ENCODE data around the gene BCR.

Gene BCR

GRCh38 chr22:23245799-23246136, 65.5 kb downstream of the BCR start:
- DNase-seq (ENCODE audit: low spot score) = no peak

- DNase-seq (ENCODE audit: low spot score) = no peak
These were observed 66.9 kb downstream of the BCR start for GRCh38 chr22:23246982-23247766.

GRCh38 chr22:23248583-23248982, 68.3 kb downstream of the BCR start:
- DNase-seq (ENCODE audit: low spot score) = no peak

- DNase-seq (ENCODE audit: low spot score) = no peak
These were observed 69.9 kb downstream of the BCR start for GRCh38 chr22:23250056-23250784.

DNA sequence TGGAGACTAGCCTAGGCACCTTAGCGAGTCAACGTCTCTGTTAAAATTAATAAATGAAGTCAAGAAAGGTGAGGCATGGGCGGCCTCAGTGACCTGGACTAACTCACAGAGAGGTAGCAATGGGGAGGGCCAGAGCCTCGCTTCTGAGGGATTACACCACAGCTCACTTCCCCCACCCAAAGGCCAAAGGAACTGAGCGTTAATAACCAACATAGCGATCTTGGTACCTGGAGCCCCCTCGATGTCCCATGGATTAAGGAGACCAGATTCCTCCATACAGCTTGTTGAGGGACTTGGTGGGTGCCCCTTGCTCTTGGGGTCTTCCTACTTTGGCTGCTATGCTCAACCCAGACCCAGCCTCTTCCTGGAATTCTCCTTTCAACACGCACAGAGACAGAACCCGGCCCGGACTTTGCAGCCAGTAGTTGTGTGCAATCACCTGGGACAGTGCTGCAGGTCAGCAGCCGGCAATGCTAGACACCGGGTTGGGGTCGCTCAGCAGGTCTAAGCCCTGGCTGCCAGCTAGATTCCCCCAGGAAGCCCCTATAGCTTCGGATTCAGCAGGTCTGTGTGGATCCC, 70.6 kb downstream of the BCR start:
- no peak for DNase-seq (ENCODE audit: low spot score)

- DNase-seq (ENCODE audit: low spot score) = no peak
These were observed 71.3 kb downstream of the BCR start for GRCh38 chr22:23251445-23252093.

DNA sequence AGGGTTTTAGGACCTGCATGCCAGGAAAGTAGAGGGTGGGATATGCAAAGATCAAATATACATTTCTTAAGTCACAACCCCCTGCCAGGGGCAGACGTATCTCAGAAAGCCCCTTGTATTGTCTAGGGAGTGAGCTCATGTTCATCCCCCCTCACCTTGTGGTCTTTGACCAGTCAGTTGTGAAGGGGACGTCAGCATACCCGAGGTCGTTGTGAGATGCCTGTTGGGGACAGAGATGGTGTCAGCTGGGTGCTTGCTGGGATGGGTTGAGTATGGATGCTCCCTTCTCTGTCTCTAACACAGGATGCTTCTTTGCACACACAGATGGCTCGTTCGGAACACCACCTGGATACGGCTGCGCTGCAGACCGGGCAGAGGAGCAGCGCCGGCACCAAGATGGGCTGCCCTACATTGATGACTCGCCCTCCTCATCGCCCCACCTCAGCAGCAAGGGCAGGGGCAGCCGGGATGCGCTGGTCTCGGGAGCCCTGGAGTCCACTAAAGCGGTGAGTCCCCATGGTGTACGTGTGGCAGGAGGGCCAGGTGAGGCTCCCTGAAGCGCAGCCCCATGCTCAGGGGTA, 73.3 kb downstream of the BCR start:
- DNase-seq (ENCODE audit: low spot score) = no peak

DNA sequence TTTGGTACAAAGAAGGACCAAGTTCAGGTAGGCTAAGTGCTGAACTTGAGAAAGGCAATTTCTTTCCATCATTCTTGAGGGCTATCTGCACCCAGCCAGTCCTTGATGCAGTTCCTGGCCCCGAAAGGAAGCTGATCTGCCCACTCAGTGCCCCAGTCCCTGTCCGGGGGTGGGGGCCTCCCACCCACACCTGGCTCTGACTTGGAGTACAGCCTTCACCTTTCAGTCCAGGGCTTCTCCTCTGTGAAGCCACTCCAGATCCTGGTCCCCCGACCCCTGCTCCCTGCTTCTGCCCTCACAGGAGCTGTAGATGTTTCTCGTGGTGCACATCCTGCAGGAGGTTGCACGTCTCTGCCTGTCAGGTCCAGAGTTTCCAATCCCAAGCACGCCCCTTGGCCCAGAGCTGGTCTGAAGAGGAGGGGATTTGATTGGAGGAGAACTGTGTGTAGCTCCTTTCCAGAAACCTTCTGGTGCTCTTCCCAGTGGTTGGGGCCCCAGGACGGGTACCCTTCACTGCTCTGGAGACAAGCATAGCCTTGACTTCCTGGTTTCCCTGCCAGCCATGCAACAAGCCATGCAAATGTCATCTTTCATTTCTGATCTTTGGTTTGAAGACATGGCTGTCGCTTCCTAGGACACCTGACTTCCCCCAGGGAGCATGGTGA, 75.3 kb downstream of the BCR start:
- DNase-seq (ENCODE audit: low spot score) = no peak

DNA sequence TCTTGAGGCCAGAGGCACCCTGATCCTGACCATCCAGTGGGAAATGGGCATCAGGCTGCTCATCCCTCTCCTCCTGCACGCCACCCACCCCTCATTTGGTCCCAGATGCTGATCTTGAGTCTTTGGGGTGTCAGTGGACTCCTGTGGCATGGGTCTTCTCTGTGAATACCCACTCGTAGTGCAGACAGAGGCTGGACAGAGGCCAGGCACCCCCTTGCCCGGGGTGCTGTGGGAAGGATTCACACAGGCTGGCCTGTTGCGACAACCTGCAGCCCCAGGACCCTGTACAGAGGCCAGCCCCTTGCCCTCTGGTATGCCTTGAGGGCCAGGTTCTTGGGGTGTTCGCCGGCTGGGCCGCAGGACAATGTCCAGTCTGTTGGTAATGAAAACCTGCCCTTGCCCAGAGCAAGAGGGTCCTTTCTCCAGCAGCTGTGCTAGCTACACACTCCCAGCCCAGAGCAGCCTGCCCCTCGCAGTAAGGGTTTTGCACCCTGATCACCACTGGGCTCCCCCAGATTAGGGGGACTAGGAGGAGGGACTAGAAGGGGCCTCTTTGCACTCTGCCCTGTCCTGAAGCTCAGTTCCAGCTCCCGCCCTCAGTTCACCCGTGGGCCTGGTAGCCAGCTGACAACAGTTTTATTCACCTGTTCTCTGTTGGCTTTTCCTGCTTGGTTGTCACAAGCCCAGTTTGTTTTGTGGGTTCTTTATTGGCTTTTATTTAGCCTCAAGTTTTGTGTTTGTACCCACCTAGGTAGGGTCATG, 76.0 kb downstream of the BCR start:
- no peak for DNase-seq (ENCODE audit: low spot score)

DNA sequence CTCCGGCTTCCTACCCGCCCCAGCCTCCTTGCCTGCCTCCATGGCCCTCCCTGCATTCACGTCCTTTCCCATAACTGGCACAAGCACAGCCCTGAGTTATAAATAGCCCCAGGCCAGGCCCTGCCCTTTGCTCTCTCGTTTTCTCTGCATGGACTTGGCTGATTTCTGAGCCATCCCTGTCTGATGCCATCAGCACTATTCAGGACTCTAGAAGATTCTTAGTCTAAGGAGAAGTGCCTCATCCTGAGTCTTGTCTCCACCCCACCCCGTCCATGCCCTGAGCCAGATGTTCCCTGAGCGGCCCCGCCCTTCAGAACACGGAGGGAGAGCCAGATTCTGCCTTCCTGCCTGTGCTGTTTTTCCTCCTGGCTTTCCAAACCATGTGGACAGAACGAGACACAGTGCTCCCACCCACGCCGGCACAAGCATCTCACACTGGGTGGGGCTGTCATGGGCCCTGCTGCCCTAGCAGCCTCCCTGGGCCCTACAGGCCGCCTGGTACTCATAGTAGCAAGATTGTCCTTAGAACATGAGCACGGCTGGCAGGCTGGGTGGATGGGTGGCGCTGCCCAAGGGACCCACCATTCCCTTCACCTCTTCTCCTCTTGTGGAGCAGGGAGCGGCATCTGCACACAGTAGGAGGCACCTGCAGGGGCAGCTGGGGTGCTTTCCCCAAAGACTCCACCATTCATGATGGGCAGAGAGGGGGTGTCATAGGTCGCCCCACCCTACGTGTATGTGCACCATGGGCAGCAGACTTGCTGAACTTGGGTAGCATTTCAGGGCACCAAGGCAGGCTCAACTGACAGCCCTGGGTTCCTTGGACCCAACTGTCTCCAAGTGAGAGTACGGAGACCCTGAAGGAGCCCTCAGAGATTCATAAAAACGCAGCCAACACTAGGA, 76.9 kb downstream of the BCR start:
- no peak for DNase-seq (ENCODE audit: low spot score)

DNA sequence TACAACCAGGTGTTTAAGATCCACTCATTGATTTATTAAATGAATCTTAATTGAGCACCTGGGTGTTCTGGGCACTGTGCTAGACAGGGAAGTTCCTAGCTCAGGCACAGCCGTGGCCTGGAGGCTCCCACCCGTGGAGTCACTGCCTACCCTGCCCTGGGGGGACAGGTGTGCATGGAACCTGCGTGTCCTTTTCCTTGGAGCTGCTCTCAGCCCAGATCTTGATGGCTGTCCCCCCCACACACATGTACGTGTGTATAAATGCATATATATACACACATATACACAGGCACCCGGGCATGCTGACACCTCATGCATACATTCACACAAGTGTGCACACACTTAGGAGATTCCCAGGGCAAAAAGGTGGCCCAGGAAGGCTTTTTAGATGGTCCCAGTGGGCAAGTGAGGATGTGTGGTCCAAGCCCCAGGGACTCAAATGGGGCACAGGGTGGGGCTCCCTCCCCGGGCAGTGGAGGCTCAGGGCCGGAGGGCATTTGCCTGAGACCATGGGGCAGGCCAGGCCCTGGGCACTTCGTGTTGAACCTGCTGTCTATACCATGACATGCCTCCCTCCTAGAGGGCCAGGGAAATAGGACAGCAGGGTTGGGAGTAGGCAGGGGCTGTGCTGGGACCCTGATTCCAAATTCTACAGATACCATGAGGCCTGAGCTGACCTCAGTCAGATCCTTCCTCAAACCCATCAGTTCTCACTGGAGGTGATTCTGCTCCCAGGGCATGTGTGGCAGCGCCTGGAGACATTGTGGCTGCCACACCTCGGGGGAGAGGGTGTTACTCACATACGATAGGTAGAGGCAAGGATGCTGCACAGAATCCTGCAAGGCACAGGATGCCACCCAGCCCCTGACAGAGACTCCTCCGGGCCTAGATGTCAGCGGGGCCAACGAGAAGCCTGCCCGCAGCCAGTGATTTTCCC, 77.8 kb downstream of the BCR start:
- DNase-seq (ENCODE audit: low spot score) = no peak

DNA sequence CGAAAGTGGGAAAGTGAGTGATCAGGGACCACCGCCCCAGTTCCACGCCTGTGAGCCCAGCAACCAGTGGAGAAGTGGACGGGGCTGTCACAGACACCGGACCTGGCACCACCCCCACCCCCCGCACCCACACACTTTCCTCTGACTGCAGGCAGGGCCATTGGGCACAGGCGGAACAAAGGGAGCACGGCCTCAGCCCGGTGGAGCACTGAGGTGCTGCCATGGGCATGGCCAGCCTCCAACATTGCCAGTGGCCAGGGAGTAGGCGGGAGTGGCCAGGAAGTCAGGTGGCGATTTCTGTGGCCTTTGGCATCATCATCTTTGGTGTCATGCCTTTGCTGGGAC, 78.5 kb downstream of the BCR start:
- no peak for DNase-seq (ENCODE audit: low spot score)

DNA sequence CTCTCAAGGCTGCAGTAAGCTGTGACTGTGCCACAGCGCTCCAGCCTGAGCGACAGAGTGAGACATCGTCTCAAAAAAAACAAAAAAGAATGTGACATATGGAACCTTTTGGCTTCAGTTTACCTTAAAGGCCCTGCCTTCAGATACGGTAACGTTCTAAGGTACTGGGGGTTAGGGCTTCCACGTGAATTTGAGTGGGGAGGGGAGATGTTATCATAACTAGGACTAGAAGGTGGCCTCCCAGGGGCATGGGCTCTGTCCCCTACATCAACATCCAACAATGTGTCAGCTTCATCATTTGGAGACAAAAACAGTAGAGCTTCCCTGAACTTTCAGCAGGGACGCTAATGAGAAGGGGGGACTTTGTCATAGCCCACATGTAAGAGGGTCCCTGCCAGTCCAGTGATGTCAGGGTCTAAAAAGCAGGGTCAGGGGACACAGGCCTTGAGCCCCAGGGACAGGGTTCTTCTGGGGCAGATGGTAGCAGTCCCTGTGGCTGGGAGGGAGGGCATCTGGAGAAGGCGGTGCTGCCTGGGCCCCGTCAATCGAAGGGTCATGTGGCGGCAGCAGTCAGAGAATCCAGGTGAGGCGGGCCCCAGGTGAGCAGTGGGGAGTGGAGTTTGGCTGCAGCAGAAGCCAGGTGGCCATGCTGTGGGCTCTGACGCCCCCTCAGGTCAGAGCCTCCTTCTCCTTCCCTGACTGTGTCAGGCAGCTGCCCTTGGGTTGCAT, 79.8 kb downstream of the BCR start:
- no peak for DNase-seq (ENCODE audit: low spot score)

- no peak for DNase-seq (ENCODE audit: low spot score)
These were observed 80.6 kb downstream of the BCR start for GRCh38 chr22:23260645-23261581.

DNA sequence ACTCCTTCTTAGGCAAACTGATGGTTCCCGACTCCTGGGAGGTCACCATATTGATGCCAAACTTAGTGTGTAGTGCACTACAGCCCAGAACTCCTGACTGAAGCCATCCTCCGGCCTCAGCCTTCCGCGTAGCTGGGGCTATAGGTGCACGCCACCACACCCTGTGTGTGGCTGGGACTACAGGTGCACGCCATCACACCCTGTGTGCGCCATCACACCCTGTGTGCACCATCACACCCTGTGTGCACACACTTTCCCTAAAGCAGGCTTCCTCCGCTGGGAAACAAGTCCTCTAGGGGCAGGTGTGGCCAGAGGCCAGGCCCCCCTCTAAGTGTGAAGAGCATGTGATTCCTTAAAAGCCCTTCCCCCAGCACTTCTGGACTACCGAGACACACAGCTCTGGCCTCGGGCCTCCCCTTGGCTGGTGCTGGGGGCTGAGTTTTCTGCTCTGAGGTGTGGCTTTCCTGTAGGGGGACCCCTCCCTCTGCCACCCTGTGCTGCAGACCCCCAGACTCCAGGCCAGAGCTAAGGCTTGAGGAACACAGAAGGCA, 81.7 kb downstream of the BCR start:
- DNase-seq (ENCODE audit: low spot score) = no peak

GRCh38 chr22:23262518-23263332, 82.4 kb downstream of the BCR start:
- DNase-seq (ENCODE audit: low spot score) = no peak

Measured in germinal center (tissue), 1 donor.